NCI-H187 treated with DMSO at 0.1 percent for 48 hours (cell line): ENCODE data around the gene GNAT1.
"Not testable (repeated sequence)": the region's sequence is repeated elsewhere in the genome, so short reads cannot be mapped to it uniquely, and the experiment has no call there.

Source experiments
- DNase-seq: peaks from one replicate; lab custom pipeline; 2025; lab: John Stamatoyannopoulos, UW

The GNAT1 gene

GRCh38 chr3:50242851-50243542, 51.6 kb downstream of the GNAT1 start:
- DNase-seq, result no peak

- DNase-seq, result no peak
Observed at GRCh38 chr3:50243543-50243895, 52.1 kb downstream of the GNAT1 start.

DNA sequence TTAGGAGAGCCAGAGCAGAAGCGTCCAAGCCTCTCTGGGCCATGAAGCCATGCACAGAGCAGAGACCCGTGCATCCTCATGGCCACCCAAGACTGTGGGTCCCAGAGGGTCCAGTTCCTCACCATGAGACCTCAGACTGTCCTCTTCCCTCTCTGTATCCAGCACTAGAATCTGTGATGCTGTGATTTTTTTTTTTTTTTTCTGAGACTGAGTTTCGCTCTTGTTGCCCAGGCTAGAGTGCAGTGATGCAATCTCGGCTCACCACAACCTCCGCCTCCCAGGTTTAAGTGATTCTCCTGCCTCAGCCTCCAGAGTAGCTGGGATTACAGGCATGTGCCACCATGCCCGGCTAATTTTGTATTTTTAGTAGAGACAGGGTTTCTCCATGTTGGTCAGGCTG, 53.4 kb downstream of the GNAT1 start:
- DNase-seq, result not testable (repeated sequence)

DNA sequence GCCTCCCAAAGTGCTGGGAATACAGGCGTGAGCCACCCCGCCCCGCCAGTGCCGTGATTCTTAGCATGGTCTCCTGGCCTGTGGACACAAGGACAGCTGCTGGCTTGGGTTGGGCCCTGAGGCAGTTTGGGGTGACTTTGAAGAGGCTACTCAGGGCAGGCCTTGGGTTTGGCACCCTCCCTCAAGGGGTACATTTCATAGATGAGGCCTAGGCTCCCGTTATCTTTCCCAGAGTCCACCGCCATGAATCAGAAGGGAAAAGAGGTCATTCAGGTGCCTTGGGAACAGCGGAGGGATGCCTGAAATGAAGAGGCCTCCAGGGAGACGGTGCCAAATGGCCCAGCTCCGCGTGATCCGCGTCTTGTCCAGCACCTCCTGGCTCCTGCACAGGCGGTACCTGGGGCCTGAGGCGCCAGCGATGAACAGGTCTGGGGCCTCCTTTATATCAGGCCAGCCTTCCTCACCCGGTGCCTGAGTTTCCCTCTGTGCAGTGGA, 53.9 kb downstream of the GNAT1 start:
- DNase-seq, result no peak

DNA sequence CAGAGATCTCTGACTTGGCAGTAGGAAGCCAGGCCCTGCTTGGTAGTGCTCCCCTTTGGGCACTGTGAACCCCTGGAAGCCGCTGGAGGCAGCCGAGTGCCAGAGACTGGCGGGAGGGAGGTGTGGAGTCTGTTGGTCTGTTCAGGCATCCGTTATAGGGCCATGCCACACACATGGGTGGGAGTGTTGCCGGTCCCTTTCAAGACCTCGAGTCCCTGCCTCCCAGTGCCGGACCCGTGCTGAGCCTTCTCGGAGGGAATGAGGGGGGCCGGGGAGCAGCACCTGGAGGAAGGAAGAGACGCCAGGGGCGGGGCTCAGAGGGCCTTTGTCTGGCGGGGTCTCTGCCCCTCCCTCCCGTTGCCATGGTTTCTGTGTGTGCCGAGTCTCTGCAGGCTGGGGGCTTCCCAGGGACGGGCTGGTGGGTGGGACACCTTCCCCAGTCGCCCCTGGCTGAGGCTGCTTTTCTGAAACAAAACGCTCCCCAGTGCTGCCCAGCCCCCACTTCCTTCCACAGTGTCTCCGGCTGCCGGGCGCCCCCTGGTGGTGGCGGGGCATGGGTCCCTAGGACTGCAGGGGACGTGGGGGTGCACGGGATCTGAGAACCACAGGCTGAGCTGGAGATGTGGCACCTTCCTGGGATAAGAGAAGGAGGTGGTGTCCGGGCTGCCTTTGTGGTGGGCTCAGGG, 54.6 kb downstream of the GNAT1 start:
- no peak for DNase-seq

DNA sequence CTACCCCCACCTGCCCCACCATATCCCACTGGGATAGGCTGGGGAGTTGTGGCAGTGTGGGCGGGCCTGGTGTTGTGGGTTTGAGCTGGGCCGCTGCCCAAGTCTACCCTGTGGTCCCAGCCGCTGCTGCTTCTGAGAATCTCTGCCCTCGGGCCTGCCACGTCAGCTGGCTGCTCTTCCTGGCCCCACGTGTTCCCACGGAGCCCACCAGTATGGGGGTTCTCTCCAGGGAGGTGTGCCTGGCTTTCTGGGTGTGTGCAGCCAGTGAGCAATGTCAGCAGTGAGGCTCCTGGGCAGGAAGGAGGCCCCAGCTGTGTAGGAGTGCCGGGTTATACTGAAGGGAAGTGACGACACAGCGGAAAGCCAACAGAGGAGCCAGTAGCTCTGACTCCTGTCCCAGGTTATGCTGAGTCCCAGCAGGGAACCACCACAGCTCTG, 55.1 kb downstream of the GNAT1 start:
- no peak for DNase-seq
